Effector memory CD8-positive, alpha-beta T cell (primary cell): ENCODE measurements around the gene CTAG1B.
A peak's percentile ranks its signal among the peaks of the same experiment; 100 is the strongest.
"Not testable (repeated sequence)": the region's sequence is repeated elsewhere in the genome, so short reads cannot be mapped to it uniquely, and the experiment has no call there.

Experiments used
- ATAC-seq: fragments of 150-1000 bp; cut with Tn5 transposase; replicated peaks from 2 replicates; pipeline ENCODE4 v1.10.0; 2021; ENCODE audit warnings: mild to moderate bottlenecking, moderate library complexity
- DNase-seq, 3 experiments: peaks; one replicate each; pipeline ENCODE4 v3.0.0; 2021
- H3K27ac Mint-ChIP-seq, 2 donors: one replicate each; pipeline ENCODE4 v1.8.0; 2022; ENCODE audit warnings: mild to moderate bottlenecking in 2 of 2, mixed read lengths in 2 of 2, moderate library complexity in 2 of 2
- H3K27me3 Mint-ChIP-seq, 2 donors: one replicate each; pipeline ENCODE4 v1.8.0; 2022; ENCODE audit warnings: mixed read lengths in 2 of 2
- H3K36me3 Mint-ChIP-seq: one replicate; pipeline ENCODE4 v1.8.0; 2022; ENCODE audit warnings: mild to moderate bottlenecking, moderate library complexity, mixed read lengths; ENCODE audit not compliant: insufficient read depth
- H3K4me1 Mint-ChIP-seq, 2 donors: one replicate each; pipeline ENCODE4 v1.8.0; 2022; ENCODE audit warnings: low read depth in 2 of 2, mixed read lengths in 2 of 2
- H3K4me3 Mint-ChIP-seq, 2 donors: one replicate each; pipeline ENCODE4 v1.8.0; 2022; ENCODE audit warnings: mild to moderate bottlenecking in 2 of 2, mixed read lengths in 2 of 2, moderate library complexity in 2 of 2
- H3K9me3 Mint-ChIP-seq, 2 donors: one replicate each; pipeline ENCODE4 v1.8.0; 2022; ENCODE audit warnings: mixed read lengths in 2 of 2

The CTAG1B gene

DNA sequence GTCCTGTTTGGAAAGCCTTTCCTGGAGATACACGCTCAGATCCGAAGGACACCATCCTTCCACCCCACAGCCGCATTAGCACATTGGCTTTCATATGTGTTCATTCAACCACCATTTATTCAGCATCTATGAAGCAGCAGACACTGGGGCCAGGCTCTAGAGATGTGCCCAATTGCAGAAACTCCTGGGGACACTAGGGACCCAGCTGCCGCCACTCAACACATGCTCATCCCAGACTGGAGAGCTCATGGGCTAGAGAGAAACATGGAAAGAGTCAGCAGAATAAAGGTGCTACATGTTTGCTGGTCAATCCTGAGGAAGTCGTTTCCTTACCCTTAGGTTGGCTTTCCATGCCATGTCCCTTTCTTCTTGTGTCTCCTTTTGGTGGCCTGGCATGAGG, 26.6 kb downstream of the CTAG1B start:
- no peak for ATAC-seq
- H3K36me3 Mint-ChIP-seq = peaks cover 3% of the 10 kb centered on the region
- peaks cover 9 to 10% of the 10 kb centered on the region in 2 donors for H3K4me1 Mint-ChIP-seq
- H3K27ac Mint-ChIP-seq = no peak overlapping the region
- no peak for DNase-seq
- no peaks in the 10 kb centered on the region for H3K9me3 Mint-ChIP-seq
- no peak overlapping the region for H3K4me3 Mint-ChIP-seq
- no peaks in the 10 kb centered on the region for H3K27me3 Mint-ChIP-seq

DNA sequence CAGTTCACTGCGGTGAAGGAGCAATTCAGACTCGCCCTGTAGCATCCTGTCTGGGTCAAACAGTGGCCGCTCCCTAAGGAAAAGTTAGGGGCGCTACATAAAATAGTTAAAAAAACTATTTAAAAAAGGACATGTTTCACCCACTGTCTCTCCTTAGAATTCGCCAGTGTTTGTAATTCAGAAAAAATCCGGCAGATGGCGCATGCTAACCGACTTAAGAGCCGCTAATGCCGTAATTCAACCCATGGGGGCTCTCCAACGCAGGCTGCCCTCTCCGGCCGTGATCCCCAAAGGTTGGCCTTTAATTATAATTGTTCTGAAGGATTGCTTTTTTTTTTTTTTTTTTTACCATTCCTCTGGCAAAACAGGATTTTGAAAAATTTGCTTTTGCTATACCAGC, 28.7 kb downstream of the CTAG1B start:
- not testable (repeated sequence) for H3K27ac Mint-ChIP-seq, H3K36me3 Mint-ChIP-seq, H3K4me3 Mint-ChIP-seq, H3K27me3 Mint-ChIP-seq, H3K4me1 Mint-ChIP-seq, DNase-seq, H3K9me3 Mint-ChIP-seq, ATAC-seq

DNA sequence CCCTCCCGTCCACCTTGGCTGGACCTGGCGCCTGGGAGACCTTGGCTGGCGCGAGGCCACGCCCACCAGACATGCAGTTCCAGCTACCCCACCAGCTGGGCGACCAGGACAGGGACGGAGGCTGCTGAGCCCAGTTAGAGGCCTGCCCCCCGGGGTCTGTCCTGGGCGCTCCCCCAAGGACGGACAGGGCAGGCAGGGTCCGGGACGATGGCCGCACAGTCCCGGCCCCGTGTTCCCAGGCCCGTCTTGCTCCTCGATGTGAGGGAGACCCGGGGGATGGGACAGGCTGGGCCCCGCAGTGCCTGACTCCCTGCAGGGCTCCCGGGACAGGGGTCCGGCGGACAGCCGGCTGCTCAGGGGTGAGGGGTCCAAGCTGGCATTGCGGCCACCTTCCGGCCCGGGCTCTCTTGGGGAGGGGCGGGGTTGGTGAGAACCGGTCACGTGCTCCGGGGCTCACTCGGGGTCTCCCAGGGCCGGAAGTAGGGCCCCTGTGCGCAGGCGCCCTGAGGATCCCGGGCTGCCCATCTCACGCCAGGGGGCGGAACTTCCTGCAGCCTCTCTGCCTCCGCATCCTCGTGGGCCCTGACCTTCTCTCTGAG, 34.4 kb downstream of the CTAG1B start, which contains the start of gene CTAG1A:
Gene CTAG1A, plus strand, starts transcription at position 549 of the 599 bp plus-strand sequence. CDS start 74 bp downstream, outside the sequence.
- not testable (repeated sequence) for ATAC-seq, H3K9me3 Mint-ChIP-seq, H3K27ac Mint-ChIP-seq, H3K36me3 Mint-ChIP-seq, H3K4me1 Mint-ChIP-seq, DNase-seq, H3K4me3 Mint-ChIP-seq, H3K27me3 Mint-ChIP-seq

DNA sequence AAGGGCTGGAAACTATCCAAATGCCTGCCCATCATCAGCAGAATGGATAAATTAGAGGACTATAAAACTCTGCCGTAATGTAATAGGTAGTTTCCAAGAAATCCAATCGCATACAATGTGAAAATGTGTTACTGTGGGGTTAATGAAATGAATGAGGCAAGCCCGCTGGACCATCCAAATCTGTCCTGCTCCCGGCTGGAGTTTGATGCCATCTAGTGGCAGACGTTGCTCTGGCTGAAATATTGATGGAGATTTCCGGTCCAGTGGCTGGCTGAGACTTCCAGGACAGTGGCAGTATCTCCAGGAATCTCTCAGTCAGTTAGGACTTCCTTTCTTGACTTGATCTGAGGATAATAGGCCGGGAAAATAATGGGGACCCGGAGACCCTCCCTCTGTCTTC, 36.1 kb downstream of the CTAG1B start:
- not testable (repeated sequence) for ATAC-seq, DNase-seq, H3K27me3 Mint-ChIP-seq, H3K27ac Mint-ChIP-seq, H3K4me1 Mint-ChIP-seq, H3K36me3 Mint-ChIP-seq, H3K9me3 Mint-ChIP-seq, H3K4me3 Mint-ChIP-seq

DNA sequence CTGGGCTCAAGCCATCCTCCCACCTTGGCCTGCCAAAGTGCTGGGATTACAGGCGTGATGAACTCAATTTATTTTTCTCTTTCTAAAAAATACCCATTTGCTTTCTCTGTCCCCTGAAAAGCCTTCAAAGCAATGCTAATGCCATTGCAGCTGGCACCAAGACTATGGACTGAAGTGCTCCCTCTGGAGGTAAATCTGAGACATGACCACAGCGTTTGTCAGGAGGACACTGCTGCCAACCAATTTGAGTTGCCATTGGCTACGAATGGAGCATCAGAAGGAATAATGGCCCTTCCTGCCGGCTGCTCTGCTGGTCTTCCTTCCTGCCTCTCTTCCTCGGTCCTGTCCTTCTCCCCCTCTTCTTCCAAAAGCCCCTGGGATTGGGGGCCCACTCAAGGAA, 44.0 kb downstream of the CTAG1B start:
- not testable (repeated sequence) for H3K4me1 Mint-ChIP-seq, H3K36me3 Mint-ChIP-seq, H3K9me3 Mint-ChIP-seq, H3K4me3 Mint-ChIP-seq, H3K27ac Mint-ChIP-seq, H3K27me3 Mint-ChIP-seq, DNase-seq
- ATAC-seq = peak; percentile 54

DNA sequence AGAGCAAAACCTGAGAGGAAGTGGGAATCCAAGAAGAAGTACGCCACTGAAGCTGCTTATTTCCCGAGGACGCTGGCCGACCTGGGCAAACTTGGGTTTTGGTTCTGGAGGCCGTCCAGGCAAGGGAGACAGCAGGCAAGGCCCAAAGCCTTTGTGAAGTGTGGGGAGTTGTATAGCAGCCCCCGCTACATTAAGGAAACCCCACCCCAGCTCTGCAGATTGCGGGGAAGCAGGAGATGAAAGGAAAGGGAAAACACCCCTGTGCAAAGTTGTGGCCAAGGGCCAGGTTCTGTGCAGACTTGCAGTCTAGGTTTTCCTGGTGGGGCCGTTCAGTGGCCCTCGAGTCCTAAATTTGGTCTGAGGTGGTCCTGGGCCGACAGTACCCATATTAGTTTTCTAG, 46.0 kb downstream of the CTAG1B start:
- DNase-seq, H3K4me3 Mint-ChIP-seq, H3K4me1 Mint-ChIP-seq, H3K27me3 Mint-ChIP-seq, H3K36me3 Mint-ChIP-seq, H3K9me3 Mint-ChIP-seq, H3K27ac Mint-ChIP-seq, ATAC-seq: not testable (repeated sequence)

DNA sequence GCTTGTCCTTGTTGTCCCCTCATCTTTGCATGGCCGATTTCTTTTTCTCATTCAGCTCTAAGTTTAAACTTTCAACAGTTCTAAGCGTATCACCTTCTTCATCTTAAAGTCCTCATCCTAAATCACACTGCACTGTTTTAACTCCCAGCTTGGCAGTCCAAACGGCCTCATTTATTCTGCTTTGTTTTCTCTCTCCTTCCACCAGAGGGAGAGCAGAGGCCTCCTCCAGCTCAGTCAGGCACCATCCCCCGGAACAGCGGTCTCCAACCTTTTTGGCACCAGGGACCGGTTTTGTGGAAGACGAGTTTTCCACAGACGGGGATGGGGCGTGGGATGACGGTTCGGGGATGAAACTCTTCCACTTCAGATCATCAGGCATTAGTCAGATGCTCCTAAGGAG, 48.7 kb downstream of the CTAG1B start:
- H3K9me3 Mint-ChIP-seq = not testable (repeated sequence)

More for the DNA sequence above, 48.7 kb downstream of the CTAG1B start:
- H3K4me1 Mint-ChIP-seq, DNase-seq, H3K4me3 Mint-ChIP-seq, H3K36me3 Mint-ChIP-seq, H3K27ac Mint-ChIP-seq, H3K27me3 Mint-ChIP-seq, ATAC-seq: not testable (repeated sequence)
